HEK293 (cell line): ENCODE data around the gene FTL.

Source experiments
- CTCF ChIA-PET: fragments of 350-600 bp; formaldehyde crosslinking; extraction: SDS; loops from one replicate; lab custom pipeline; 2021; ENCODE audit warnings: antibody characterized with exemption; lab: Yijun Ruan, JAX
- POLR2A ChIA-PET: fragments of 300-600 bp; formaldehyde crosslinking; extraction: SDS; loops from one replicate; lab custom pipeline; 2020; ENCODE audit warnings: antibody characterized with exemption, inconsistent platforms; lab: Yijun Ruan, JAX
- H3K27ac ChIP-seq: fragments of 200-500 bp; sonication (Bioruptor generic); 2 replicates; pipeline ENCODE4 v1.5.1; 2014; ENCODE audit warnings: low read depth, low read length, control low read depth, inconsistent platforms; ENCODE audit errors: extremely low read depth
- H3K36me3 ChIP-seq, 2 experiments: fragments of 200-500 bp in 1 of 2; sonication (Bioruptor generic) in 1 of 2; 1 replicate in 1 of 2; 2 replicates in 1 of 2; pipeline ENCODE4 v1.5.1; 2014 to 2017; ENCODE audit warnings: inconsistent platforms in 2 of 2, low read length in 2 of 2; ENCODE audit not compliant: control insufficient read depth in 2 of 2, insufficient read depth in 1 of 2
- H3K4me1 ChIP-seq: fragments of 200-500 bp; sonication (Bioruptor generic); 2 replicates; pipeline ENCODE4 v1.5.1; 2014; ENCODE audit warnings: mild to moderate bottlenecking, low read length, inconsistent platforms; ENCODE audit not compliant: control insufficient read depth, insufficient read depth
- H3K4me3 ChIP-seq: 2 replicates; pipeline ENCODE4 v1.5.1; 2011; ENCODE audit warnings: low read depth, mild to moderate bottlenecking, control low read depth, low read length, moderate library complexity
- H3K9me3 ChIP-seq: fragments of 200-500 bp; sonication (Bioruptor generic); 2 replicates; pipeline ENCODE4 v1.5.1; 2014; ENCODE audit warnings: low read depth, low read length, inconsistent platforms; ENCODE audit not compliant: control insufficient read depth, insufficient read depth
- EGR2 ChIP-seq: fragments of 450-650 bp; formaldehyde crosslinking; IDR thresholded peaks from 2 replicates; pipeline ENCODE4 v1.5.1; 2016; ENCODE audit warnings: low read depth, missing biosample characterization, missing genetic modification characterization
- IKZF3 ChIP-seq: fragments of 450-650 bp; IDR thresholded peaks from 2 replicates; pipeline ENCODE4 v1.5.0; 2018; ENCODE audit warnings: missing biosample characterization, mild to moderate bottlenecking, missing genetic modification characterization, moderate library complexity
- MZF1 ChIP-seq: fragments of 450-650 bp; formaldehyde crosslinking; IDR thresholded peaks from 2 replicates; pipeline ENCODE4 v1.5.1; 2017; ENCODE audit warnings: missing biosample characterization, missing genetic modification characterization, borderline replicate concordance
- PRDM4 ChIP-seq: fragments of 450-650 bp; formaldehyde crosslinking; IDR thresholded peaks from 2 replicates; pipeline ENCODE4 v1.5.1; 2017; ENCODE audit warnings: missing biosample characterization, missing genetic modification characterization
- SCRT2 ChIP-seq: fragments of 450-650 bp; formaldehyde crosslinking; IDR thresholded peaks from 2 replicates; pipeline ENCODE4 v1.5.1; 2016; ENCODE audit warnings: missing biosample characterization, missing genetic modification characterization
- ZBTB11 ChIP-seq: fragments of 450-650 bp; formaldehyde crosslinking; conservative IDR thresholded peaks from 2 replicates; pipeline ENCODE4 v1.5.1; 2016; ENCODE audit warnings: low read depth, missing biosample characterization, missing genetic modification characterization
- ZBTB26 ChIP-seq: fragments of 450-650 bp; formaldehyde crosslinking; optimal IDR thresholded peaks from 2 replicates; pipeline ENCODE3; 2016; ENCODE audit warnings: missing biosample characterization, mild to moderate bottlenecking, missing genetic modification characterization
- ZFP41 ChIP-seq: fragments of 450-650 bp; formaldehyde crosslinking; IDR thresholded peaks from 2 replicates; pipeline ENCODE4 v1.5.1; 2016; ENCODE audit warnings: missing biosample characterization, missing genetic modification characterization, borderline replicate concordance
- ZIC2 ChIP-seq: fragments of 450-650 bp; formaldehyde crosslinking; IDR thresholded peaks from 2 replicates; pipeline ENCODE4 v1.5.1; 2016; ENCODE audit warnings: missing biosample characterization, missing genetic modification characterization
- ZNF10 ChIP-seq: fragments of 450-650 bp; formaldehyde crosslinking; IDR thresholded peaks from 2 replicates; pipeline ENCODE4 v1.5.1; 2017; ENCODE audit warnings: missing biosample characterization, missing genetic modification characterization
- ZNF132 ChIP-seq: fragments of 450-650 bp; formaldehyde crosslinking; IDR thresholded peaks from 2 replicates; pipeline ENCODE4 v1.5.1; 2017; ENCODE audit warnings: missing biosample characterization, missing genetic modification characterization, borderline replicate concordance
- ZNF157 ChIP-seq: fragments of 450-650 bp; formaldehyde crosslinking; IDR thresholded peaks from 2 replicates; pipeline ENCODE4 v1.5.1; 2016; ENCODE audit warnings: missing biosample characterization, missing genetic modification characterization
- ZNF169 ChIP-seq: fragments of 450-650 bp; formaldehyde crosslinking; IDR thresholded peaks from 2 replicates; pipeline ENCODE4 v1.5.1; 2016; ENCODE audit warnings: missing biosample characterization, missing genetic modification characterization
- ZNF223 ChIP-seq: fragments of 450-650 bp; formaldehyde crosslinking; IDR thresholded peaks from 2 replicates; pipeline ENCODE4 v1.5.1; 2016; ENCODE audit warnings: missing biosample characterization, missing genetic modification characterization
- ZNF558 ChIP-seq: fragments of 450-650 bp; formaldehyde crosslinking; IDR thresholded peaks from 2 replicates; pipeline ENCODE4 v1.5.1; 2016; ENCODE audit warnings: missing biosample characterization, missing genetic modification characterization
- ZNF560 ChIP-seq: fragments of 450-650 bp; formaldehyde crosslinking; IDR thresholded peaks from 2 replicates; pipeline ENCODE4 v1.5.1; 2017; ENCODE audit warnings: missing biosample characterization, missing genetic modification characterization, borderline replicate concordance
- ZNF600 ChIP-seq: fragments of 450-650 bp; formaldehyde crosslinking; IDR thresholded peaks from 2 replicates; pipeline ENCODE4 v1.5.1; 2016; ENCODE audit warnings: missing biosample characterization, missing genetic modification characterization
- ZNF629 ChIP-seq: fragments of 450-650 bp; formaldehyde crosslinking; IDR thresholded peaks from 2 replicates; pipeline ENCODE4 v1.5.1; 2017; ENCODE audit warnings: missing biosample characterization, missing genetic modification characterization
- ZNF707 ChIP-seq: fragments of 450-650 bp; formaldehyde crosslinking; IDR thresholded peaks from 2 replicates; pipeline ENCODE4 v1.5.1; 2016; ENCODE audit warnings: missing biosample characterization, missing genetic modification characterization
- ZSCAN4 ChIP-seq: fragments of 450-650 bp; formaldehyde crosslinking; IDR thresholded peaks from 2 replicates; pipeline ENCODE4 v1.5.1; 2017; ENCODE audit warnings: missing biosample characterization, missing genetic modification characterization
- TF ChIP-seq, protein P1 (sequence below): fragments of 450-650 bp; formaldehyde crosslinking; IDR thresholded peaks from 2 replicates; pipeline ENCODE4 v1.5.1; 2016; ENCODE audit warnings: missing biosample characterization, missing genetic modification characterization
- TF ChIP-seq, protein P2 (sequence below): fragments of 450-650 bp; formaldehyde crosslinking; IDR thresholded peaks from 2 replicates; pipeline ENCODE4 v1.5.1; 2016; ENCODE audit warnings: missing biosample characterization, missing genetic modification characterization
- TF ChIP-seq, protein P3 (sequence below): fragments of 450-650 bp; formaldehyde crosslinking; IDR thresholded peaks from 2 replicates; pipeline ENCODE4 v1.5.1; 2017; ENCODE audit warnings: missing biosample characterization, missing genetic modification characterization

Gene FTL

GRCh38 chr19:48963371-48964204 is 1.5 kb upstream of the FTL start:
- Histone ChIP-seq H3K4me1 (peaks cover 20% of the 10 kb centered on the region), H3K27ac (peak overlapping the region; percentile 82), H3K9me3 (no peaks in the 10 kb centered on the region), H3K36me3 (peaks cover 2 to 40% of the 10 kb centered on the region in 2 experiments; a peak in 2 of 3 replicates), H3K4me3 (no peak overlapping the region)
- ChIA-PET CTCF (interaction anchor here (0.6 to 1.4 kb wide), 5 partner anchors 30 to 123 kb away, joined by 3 to 5 read pairs (median 4); partner anchors contain the start of genes GYS1 and RUVBL2), POLR2A (interaction anchor here (0.5 to 3.2 kb wide), 9 partner anchors 9 to 471 kb away, joined by 3 to 16 read pairs (median 5); partner anchors contain the start of genes BAX, GYS1, NUCB1 and PPP1R15A)
- TF ChIP-seq ZBTB26 (tag by site-specific recombination) = peak; percentile 55
- peak; percentile 55; the same call in 1 of the 2 replicates for TF ChIP-seq ZNF223
- peak; percentile 55 for TF ChIP-seq ZNF558 (tag by site-specific recombination)
- TF ChIP-seq IKZF3 (tag by site-specific recombination) = peak; percentile 65
- no peak for TF ChIP-seq ZNF707 (tag by site-specific recombination)
- TF ChIP-seq SCRT2 (tag by site-specific recombination) = peak; percentile 57; the same call in 1 of the 2 replicates
- peak; percentile 34; the same call in 1 of the 2 replicates for TF ChIP-seq ZNF600
- TF ChIP-seq ZSCAN4 (tag by site-specific recombination) = peak; percentile 17; the same call in 1 of the 2 replicates
- 0 out of 2 replicates have a peak, but pooled peaks have one; percentile 9 for TF ChIP-seq EGR2 (tag by site-specific recombination)
- TF ChIP-seq PRDM4 (tag by site-specific recombination) = peak; percentile 58; the same call in 1 of the 2 replicates
- no peak for TF ChIP-seq ZNF157 (tag by site-specific recombination)
- no peak for TF ChIP-seq ZFP41 (tag by site-specific recombination)
- TF ChIP-seq, protein P1, sequence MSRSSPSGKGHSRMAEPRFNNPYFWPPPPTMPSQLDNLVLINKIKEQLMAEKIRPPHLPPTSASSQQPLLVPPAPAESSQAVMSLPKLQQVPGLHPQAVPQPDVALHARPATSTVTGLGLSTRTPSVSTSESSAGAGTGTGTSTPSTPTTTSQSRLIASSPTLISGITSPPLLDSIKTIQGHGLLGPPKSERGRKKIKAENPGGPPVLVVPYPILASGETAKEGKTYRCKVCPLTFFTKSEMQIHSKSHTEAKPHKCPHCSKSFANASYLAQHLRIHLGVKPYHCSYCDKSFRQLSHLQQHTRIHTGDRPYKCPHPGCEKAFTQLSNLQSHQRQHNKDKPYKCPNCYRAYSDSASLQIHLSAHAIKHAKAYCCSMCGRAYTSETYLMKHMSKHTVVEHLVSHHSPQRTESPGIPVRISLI (tag by site-specific recombination) = peak; percentile 91
- peak; percentile 97 for TF ChIP-seq ZIC2
- TF ChIP-seq ZNF169 = 0 out of 2 replicates have a peak, but pooled peaks have one; percentile 67
- TF ChIP-seq, protein P2, sequence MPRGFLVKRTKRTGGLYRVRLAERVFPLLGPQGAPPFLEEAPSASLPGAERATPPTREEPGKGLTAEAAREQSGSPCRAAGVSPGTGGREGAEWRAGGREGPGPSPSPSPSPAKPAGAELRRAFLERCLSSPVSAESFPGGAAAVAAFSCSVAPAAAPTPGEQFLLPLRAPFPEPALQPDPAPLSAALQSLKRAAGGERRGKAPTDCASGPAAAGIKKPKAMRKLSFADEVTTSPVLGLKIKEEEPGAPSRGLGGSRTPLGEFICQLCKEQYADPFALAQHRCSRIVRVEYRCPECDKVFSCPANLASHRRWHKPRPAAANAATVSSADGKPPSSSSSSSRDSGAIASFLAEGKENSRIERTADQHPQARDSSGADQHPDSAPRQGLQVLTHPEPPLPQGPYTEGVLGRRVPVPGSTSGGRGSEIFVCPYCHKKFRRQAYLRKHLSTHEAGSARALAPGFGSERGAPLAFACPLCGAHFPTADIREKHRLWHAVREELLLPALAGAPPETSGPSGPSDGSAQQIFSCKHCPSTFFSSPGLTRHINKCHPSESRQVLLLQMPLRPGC = peak; percentile 75
- TF ChIP-seq MZF1 (tag by site-specific recombination) = 0 out of 2 replicates have a peak, but pooled peaks have one; percentile 26
- TF ChIP-seq ZNF560 = no peak
- TF ChIP-seq ZNF132 (tag by site-specific recombination) = no peak
- peak; percentile 89 for TF ChIP-seq ZNF629 (tag by site-specific recombination)
- TF ChIP-seq ZNF10 = peak; percentile 73; the same call in 1 of the 2 replicates
- TF ChIP-seq, protein P3, sequence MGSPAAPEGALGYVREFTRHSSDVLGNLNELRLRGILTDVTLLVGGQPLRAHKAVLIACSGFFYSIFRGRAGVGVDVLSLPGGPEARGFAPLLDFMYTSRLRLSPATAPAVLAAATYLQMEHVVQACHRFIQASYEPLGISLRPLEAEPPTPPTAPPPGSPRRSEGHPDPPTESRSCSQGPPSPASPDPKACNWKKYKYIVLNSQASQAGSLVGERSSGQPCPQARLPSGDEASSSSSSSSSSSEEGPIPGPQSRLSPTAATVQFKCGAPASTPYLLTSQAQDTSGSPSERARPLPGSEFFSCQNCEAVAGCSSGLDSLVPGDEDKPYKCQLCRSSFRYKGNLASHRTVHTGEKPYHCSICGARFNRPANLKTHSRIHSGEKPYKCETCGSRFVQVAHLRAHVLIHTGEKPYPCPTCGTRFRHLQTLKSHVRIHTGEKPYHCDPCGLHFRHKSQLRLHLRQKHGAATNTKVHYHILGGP (tag by site-specific recombination) = no peak
- peak; percentile 23; the same call in 1 of the 2 replicates for TF ChIP-seq ZBTB11 (tag by site-specific recombination)
